NCI-H187 (cell line): ENCODE results near the gene ADAT2.
A peak's percentile ranks its signal among the peaks of the same experiment; 100 is the strongest.
"Not testable (repeated sequence)": the region's sequence is repeated elsewhere in the genome, so short reads cannot be mapped to it uniquely, and the experiment has no call there.

ENCODE experiments used
- DNase-seq, 2 experiments: peaks; one replicate each; lab custom pipeline; 2025; lab: John Stamatoyannopoulos, UW

ADAT2 gene

GRCh38 chr6:143450453-143451371, at the start of gene ADAT2, which contains the start of gene PEX3:
Gene ADAT2, minus strand, starts transcription at chr6:143450695. Its CDS starts 37 bp downstream, at chr6:143450658.
Gene PEX3, plus strand, starts transcription at chr6:143450805. Its CDS starts 238 bp downstream, at chr6:143451043.
- DNase-seq, result peak; percentile 83 to 87

DNA sequence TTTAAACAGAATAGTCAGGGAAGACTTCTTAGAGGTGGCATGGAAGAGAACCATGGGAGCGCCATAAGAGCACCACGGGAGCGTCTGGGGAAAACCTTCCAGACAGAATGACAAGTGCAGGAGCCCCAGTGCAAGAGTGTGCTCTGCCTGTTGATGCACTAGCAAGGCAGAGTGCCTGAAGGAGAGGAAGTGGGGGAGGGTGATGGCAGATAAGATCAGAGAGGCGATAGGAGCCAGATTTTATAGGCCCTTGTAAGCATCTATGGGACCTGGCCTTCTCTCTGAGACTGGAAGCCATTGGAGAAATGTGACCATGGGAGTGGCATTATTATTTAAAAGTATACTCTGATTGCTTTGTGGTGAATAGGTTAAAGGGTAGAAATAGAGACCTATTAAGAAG, 47.9 kb upstream of the ADAT2 start:
- DNase-seq, result no peak

DNA sequence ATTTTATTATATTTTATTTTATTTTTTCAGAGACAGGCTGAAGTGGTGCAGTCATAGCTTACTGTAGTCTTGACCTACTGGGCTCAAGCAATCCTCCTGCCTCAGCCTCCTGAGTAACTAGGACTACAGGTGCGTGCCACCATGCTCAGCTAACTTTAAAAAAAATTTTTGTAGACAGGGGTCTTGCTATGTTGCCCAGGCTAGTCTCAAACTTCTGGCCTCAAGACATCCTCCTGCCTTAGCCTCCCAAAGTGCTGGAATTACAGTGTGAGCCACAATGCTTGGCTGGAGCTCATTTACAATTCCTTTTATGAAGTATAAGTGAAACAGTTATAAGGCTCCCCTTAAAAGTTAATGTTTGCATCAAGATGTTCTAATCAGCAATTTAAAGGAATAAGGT, 46.5 kb upstream of the ADAT2 start:
- no peak for DNase-seq

DNA sequence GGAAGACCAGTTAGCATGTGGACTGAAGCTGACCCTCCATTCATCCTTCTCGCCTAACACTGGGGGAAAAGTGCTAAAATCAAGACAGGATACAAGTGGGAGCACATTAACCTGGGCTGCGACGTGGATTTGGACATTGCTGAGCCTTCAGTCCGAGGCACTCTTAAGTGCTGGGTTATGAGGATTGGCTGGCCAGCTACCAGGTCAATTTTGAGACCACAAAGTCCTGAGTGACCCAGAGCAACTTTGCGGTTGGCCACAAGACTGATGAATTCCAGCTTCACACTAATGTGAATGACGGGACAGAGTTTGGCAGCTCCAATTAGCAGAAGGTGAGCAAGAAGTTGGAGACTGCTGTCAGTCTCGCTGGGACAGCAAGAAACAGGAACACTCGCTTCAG, 40.3 kb upstream of the ADAT2 start:
- DNase-seq, result no peak

- no peak for DNase-seq
Observed at GRCh38 chr6:143490244-143490643, 39.7 kb upstream of the ADAT2 start.

DNA sequence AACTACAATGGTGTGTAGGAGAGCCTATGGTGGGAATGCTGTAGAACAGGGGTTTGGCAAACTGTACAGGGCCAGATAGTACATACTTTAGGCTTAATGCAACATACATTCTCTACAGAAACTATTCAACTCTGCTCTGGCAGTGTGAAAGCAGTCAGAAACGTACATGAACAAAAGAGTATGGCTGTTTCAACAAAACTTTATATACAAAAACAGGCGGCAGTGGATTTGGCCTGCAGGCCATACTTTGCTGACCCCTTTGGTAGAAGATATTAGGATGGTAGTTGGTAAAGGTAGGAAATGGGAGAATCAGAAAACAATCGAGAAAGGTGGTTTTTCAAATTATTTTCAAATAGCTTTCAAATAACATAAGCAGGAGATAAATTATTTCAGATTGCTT, 36.3 kb upstream of the ADAT2 start:
- DNase-seq, result no peak

DNA sequence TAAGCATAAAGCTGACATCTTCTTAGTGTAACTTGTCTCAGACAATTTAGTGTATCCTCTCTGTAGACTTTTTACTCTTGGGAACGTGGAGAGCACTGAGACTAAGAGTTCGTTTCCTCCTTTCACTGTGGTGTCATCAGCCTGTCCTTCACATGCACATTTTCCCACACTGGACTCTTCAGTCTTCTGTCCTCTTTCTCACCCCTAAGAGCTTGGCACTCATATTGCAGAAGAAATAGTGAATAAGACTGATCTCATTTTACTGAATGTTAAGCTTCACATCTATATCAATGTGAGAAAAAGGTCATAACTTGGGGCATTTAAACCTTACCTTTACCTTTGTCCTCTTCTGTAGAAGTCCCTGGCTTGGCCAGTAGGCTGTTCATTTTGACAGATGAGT, 35.5 kb upstream of the ADAT2 start:
- no peak for DNase-seq

GRCh38 chr6:143482593-143482992, 32.1 kb upstream of the ADAT2 start:
- DNase-seq, result no peak

GRCh38 chr6:143478479-143479062, 28.1 kb upstream of the ADAT2 start:
- no peak for DNase-seq

- no peak for DNase-seq
Observed at GRCh38 chr6:143476545-143476944, 26.1 kb upstream of the ADAT2 start.

GRCh38 chr6:143471822-143472221, 21.3 kb upstream of the ADAT2 start:
- no peak for DNase-seq

- not testable (repeated sequence) for DNase-seq
Observed at GRCh38 chr6:143468823-143469222, 18.3 kb upstream of the ADAT2 start.

DNA sequence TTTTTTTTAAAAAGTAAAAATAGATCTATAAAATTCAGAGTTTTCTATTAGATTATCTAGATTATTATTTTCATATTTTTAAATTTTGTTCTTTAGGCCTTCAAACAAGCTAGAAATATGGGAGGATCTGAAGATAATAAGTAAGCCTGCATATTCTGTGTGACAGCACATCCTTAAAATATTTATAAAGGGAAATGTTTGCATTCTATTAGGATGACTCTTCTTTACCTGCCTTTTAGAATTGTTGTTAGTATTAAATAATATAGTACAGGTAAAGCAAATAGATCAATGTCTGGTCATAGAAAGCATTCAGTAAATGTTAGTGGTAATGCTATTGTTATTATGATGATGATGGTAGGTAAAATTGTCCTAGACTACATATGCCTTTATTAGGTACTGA, 17.5 kb upstream of the ADAT2 start:
- DNase-seq, result no peak

DNA sequence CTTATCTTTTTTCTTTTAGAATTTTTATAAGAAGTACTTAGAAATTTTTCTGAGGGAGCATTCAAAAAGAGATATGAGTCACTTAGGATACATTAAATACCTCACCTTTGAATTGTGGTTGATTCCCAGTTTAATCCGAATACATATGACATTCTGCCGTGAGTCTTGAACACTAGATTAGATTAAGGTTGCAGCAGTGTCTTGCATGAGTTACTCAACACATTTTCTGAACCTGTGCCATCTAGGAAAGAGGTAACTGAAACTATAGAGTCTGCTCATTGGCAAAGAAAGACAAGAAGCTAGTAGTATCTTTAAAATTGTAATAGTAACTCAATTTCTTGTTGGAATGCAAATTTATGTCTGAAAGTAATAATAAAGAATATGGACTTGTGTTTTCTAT, 15.1 kb upstream of the ADAT2 start:
- DNase-seq, result no peak

GRCh38 chr6:143457563-143458359, 7.3 kb upstream of the ADAT2 start:
- no peak for DNase-seq

DNA sequence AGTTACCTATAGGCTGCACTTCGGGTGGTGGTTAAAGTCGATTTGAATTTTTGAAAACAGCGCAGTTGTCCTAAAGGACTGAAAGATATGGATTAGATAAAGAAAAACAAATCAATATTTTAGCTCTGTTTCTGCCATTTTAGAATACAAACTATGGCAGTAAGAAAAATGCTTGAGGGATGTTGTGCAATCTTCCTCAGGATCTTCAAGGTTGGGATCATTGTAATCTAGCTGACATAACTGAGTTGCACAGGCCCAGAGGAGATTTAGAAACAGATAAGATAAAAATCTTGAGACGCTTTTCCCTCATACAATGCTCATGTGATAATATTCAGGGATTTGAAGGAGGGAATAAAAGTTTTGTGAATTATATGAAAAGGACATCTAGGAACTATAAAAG, 1.0 kb upstream of the ADAT2 start:
- no peak for DNase-seq

GRCh38 chr6:143449714-143450452, 612 bp downstream of the ADAT2 start:
- DNase-seq, result peak in 1 of 2 experiments; percentile 46

GRCh38 chr6:143449082-143449713, 1.3 kb downstream of the ADAT2 start:
- DNase-seq, result no peak

DNA sequence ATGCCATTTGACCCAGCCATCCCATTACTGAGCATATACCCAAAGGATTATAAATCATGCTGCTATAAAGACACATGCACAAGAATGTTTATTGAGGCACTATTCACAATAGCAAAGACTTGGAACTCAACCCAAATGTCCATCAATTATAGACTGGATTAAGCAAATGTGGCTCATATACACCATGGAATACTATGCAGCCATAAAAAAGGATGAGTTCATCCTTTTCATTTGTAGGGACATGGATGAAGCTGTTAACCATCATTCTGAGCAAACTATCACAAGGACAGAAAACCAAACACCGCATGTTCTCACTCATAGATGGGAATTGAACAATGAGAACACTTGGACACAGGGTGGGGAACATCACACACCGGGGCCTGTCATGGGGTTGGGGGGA, 2.6 kb downstream of the ADAT2 start:
- not testable (repeated sequence) for DNase-seq

DNA sequence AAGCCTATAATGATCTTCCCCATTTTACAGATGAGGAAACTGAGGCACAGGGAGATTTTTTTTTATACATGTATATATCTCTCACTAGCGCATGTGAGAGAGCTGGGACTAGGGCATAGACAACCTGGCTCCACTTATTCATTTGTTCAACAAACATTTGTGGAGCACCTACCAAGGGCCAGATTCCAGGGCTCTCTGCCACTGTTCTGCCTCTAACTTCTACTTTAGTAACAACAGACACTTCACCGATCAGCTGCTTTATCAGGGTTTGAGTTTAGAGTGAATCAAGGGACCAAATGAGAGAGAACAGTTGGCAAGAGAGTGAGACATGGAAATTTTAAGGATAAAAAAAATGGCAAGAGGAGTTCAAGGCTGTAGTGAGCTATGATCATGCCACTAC, 7.4 kb downstream of the ADAT2 start:
- DNase-seq, result no peak
